HG02623 (cell line): ENCODE measurements around the gene PARP3.
"Not testable (repeated sequence)": the region's sequence is repeated elsewhere in the genome, so short reads cannot be mapped to it uniquely, and the experiment has no call there.

Source experiments
- ATAC-seq: cut with Tn5 transposase; IDR thresholded peaks from one replicate; pipeline ENCODE4 v1.9.1; 2021; ENCODE audit warnings: moderate library complexity; ENCODE audit not compliant: unreplicated experiment

Gene PARP3

GRCh38 chr3:51983578-51984268 lies 41.6 kb downstream of the PARP3 start:
- no peak for ATAC-seq

- no peak for ATAC-seq
Measured at GRCh38 chr3:51984269-51984647, 42.1 kb downstream of the PARP3 start.

DNA sequence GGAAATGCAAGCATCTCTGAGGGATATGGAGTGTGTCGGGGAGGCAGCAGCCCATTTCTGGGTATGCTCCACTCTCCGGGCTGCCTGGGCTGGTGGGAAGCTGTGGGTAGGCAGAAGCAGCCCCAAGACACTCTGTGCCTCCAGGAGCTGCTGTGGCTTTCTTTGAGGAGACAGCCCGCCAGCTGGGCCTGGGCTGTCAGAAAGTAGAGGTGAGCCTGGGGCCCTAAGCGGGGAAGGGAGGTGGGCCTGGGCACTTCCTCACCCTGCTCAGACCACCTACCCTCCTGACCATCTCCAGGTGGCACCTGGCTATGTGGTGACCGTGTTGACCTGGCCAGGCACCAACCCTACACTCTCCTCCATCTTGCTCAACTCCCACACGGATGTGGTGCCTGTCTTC lies 42.9 kb downstream of the PARP3 start:
- ATAC-seq = no peak

GRCh38 chr3:51986010-51986947 lies 44.1 kb downstream of the PARP3 start:
- ATAC-seq = no peak

DNA sequence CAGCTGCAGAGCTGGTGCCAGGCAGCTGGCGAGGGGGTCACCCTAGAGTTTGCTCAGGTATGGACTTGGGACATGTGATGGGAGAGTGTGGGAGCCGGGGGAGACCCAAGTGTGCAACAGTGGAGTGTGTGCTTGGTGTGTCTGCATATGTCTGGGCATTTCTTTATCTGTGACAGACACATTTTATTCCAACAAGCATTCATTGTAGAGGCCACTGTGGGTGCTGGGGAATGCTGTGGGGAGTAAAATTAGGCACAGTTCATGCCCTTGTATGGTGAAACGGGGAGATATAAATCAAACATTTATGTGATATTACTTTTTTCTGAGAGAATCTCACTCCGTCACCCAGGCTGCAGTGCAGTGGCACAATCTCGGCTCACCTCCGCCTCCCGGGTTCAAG lies 45.4 kb downstream of the PARP3 start:
- no peak for ATAC-seq

DNA sequence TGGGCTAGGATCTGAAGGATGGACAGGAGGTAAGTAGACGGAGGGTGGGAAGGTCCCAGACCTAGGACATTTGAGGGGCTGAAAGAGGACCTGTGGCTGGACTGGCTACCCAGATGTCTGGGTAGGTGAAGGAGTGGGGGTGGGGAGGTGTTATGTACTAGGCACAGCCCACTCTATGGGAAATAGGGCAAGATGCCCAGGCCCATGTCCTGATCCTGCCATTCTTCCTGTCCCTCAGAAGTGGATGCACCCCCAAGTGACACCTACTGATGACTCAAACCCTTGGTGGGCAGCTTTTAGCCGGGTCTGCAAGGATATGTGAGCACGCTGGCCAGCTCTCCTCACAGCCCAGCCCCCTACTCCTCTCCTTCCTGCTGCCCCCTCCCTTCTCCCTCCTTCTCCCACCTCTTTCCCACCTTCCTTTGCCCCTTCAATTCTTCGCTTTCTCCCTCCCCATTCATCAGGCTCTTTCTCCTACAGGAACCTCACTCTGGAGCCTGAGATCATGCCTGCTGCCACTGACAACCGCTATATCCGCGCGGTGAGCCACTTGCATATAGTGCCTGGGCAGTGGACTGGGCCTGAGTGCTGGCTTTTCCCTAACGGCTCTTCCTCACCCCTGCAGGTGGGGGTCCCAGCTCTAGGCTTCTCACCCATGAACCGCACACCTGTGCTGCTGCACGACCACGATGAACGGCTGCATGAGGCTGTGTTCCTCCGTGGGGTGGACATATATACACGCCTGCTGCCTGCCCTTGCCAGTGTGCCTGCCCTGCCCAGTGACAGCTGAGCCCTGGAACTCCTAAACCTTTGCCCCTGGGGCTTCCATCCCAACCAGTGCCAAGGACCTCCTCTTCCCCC lies 46.4 kb downstream of the PARP3 start:
- ATAC-seq = no peak

DNA sequence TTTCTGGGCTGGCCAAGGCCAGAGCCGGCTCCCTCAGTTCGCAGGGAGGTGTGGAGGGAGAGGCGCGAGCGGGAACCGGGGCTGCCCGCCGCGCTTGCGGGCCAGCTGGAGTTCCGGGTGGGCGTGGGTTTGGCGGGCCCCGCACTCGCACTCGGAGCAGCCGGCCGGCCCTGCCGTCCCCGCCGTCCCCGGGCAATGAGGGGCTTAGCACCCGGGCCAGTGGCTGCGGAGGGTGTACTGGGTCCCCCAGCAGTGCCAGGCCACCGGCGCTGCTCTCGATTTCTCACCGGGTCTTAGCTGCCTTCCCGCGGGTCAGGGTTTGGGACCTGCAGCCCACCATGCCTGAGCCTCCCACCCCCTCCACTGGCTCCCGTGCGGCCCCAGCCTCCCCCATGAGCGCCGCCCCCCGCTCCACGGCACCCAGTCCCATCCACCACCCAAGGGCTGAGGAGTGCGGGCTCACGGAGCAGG lies 48.4 kb downstream of the PARP3 start:
- not testable (repeated sequence) for ATAC-seq

- ATAC-seq = no peak
Measured at GRCh38 chr3:51992017-51992682, 50.0 kb downstream of the PARP3 start.

GRCh38 chr3:51993657-51994056 lies 51.5 kb downstream of the PARP3 start:
- ATAC-seq = not testable (repeated sequence)

DNA sequence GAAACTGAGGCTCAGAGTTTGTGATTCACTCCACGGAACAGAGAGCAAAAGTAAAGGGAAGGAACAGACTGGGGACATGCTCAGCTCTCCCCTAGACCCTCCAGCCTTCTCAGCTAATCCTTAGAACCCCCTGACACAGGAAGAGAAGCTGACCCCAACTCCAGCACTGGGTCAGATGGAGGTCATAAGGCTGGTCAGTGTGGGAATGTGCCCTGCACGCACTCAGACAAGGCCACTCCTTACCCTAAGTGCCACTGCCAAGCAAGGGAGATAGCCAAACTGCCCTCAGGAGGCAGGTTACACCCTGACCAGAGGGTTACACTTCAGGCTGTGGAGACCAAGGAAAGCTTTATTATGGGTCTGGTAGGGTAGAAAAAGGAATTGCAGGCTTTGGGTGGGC lies 52.4 kb downstream of the PARP3 start:
- no peak for ATAC-seq

- ATAC-seq = peak; percentile 82
Measured at GRCh38 chr3:51995346-51996163, 53.4 kb downstream of the PARP3 start, which contains the start of gene RPL29. Gene RPL29, minus strand, starts transcription at chr3:51995895. Its CDS starts 434 bp downstream, at chr3:51995461.

GRCh38 chr3:51997172-51997571 lies 55.0 kb downstream of the PARP3 start:
- no peak for ATAC-seq

DNA sequence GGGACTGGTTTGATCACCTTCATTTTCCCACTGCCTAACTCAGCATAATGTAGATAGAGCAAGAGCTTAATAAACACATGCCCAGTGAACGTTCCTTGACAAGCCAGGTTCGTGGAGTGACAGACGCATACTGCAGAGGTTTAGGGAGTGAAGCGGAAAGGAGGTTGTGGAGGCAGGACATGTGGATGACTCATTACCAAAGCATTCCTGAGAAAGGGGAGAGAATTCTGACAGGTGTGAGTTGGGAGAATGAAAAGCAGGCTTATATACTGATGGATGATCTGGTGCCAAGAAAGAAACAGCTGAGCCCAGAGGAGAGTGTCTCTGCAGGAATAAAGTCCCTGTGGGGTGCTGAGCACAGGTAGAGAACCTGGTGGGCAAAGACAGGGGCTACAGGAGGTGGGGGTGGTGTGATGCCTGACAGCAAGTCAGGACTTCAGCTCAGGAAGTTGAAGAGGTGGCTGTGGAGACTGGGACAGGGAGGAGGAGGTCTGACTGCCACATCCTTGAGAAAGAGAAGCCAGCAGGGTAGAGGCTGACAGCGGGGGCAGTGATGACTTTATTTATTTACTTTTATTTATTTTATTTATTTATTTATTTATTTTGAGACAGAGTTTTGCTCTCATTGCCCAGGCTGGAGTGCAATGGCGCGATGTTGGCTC lies 55.9 kb downstream of the PARP3 start:
- no peak for ATAC-seq
